Measurements from ENCODE around the gene RNF157. TPM values are rescaled to one million over a fixed set of nuclear protein-coding genes. Genes with fewer than 3 reads are reported as not detected.

RNF157 gene
- total and polyA plus RNA-seq, 2 of the 13 experiments (the other 11 are each of a cell fraction or from before 2014, with no cell fraction given) = 0.44 to 1.5 TPM

GRCh38 chr17:76237859-76238313, 2.4 kb downstream of the RNF157 start (continued):
- TF ChIP-seq AHDC1 (CRISPR knock-in tag; IDR thresholded peaks at IDR 0.05; ENCODE audit: borderline replicate concordance) (peak; percentile 63; the same call in 1 of the 2 replicates), ZNF556 (CRISPR knock-in tag; IDR thresholded peaks at IDR 0.05; ENCODE audit: borderline replicate concordance) (no peak), HDAC1 (CRISPR knock-in tag; IDR thresholded peaks at IDR 0.05) (peak; percentile 77), SMARCE1 (IDR thresholded peaks at IDR 0.05; ENCODE audit: borderline replicate concordance) (no peak), POGK (CRISPR knock-in tag; conservative IDR thresholded peaks at IDR 0.05) (no peak), ZSCAN21 (CRISPR knock-in tag; IDR thresholded peaks at IDR 0.05; ENCODE audit: borderline replicate concordance) (no peak), ZNF281 (CRISPR knock-in tag; IDR thresholded peaks at IDR 0.05; ENCODE audit: borderline replicate concordance) (no peak), CENPX (CRISPR knock-in tag; IDR thresholded peaks at IDR 0.05) (no peak), ATRX (CRISPR knock-in tag; IDR thresholded peaks at IDR 0.05; ENCODE audit: borderline replicate concordance) (no peak), ZBTB4 (CRISPR knock-in tag; IDR thresholded peaks at IDR 0.05; ENCODE audit: borderline replicate concordance) (no peak), IKZF1 (IDR thresholded peaks at IDR 0.05) (no peak), SALL1 (CRISPR knock-in tag; IDR thresholded peaks at IDR 0.05) (peak; percentile 66)
- TF ChIP-seq, protein P1, sequence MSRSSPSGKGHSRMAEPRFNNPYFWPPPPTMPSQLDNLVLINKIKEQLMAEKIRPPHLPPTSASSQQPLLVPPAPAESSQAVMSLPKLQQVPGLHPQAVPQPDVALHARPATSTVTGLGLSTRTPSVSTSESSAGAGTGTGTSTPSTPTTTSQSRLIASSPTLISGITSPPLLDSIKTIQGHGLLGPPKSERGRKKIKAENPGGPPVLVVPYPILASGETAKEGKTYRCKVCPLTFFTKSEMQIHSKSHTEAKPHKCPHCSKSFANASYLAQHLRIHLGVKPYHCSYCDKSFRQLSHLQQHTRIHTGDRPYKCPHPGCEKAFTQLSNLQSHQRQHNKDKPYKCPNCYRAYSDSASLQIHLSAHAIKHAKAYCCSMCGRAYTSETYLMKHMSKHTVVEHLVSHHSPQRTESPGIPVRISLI (CRISPR knock-in tag; IDR thresholded peaks at IDR 0.05; ENCODE audit: borderline replicate concordance) = peak; percentile 99
